GM12873 (cell line): ENCODE measurements around the gene CPNE1.

Experiments used
- CTCF ChIP-seq: IDR thresholded peaks from 2 replicates; pipeline ENCODE4 v1.5.1; 2012; ENCODE audit warnings: low read depth, mild to moderate bottlenecking, moderate library complexity, low read length, control low read depth; ENCODE audit not compliant: insufficient read depth; ENCODE audit errors: missing control alignments

The CPNE1 gene

GRCh38 chr20:35680452-35681183 is 15.9 kb upstream of the CPNE1 start:
- no peak for TF ChIP-seq CTCF

GRCh38 chr20:35674921-35675320 is 10.2 kb upstream of the CPNE1 start:
- no peak for TF ChIP-seq CTCF

- TF ChIP-seq CTCF, result no peak
Observed at GRCh38 chr20:35673884-35674283, 9.2 kb upstream of the CPNE1 start.

GRCh38 chr20:35669681-35670080 is 5.0 kb upstream of the CPNE1 start:
- no peak for TF ChIP-seq CTCF

DNA sequence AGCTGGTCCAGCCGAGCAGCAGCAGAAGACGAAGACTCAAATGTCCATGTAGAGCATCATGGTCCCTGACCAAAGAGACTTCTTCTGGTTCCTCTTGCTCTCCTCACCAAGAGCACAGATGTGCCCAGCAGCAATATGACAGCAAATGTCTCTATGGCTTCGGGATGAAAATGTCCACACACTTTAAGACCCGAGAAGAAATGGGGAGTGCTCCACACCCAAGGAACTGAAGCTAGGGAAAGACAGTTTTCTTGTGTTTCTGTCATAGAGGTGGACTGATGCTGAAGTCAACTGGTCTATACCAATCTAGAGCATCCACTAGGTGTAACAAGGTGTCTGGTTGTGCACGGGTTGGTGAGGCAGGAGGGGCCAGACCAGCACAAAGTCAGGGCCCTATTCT is 4.5 kb upstream of the CPNE1 start:
- no peak for TF ChIP-seq CTCF

- no peak for TF ChIP-seq CTCF
Observed at GRCh38 chr20:35665949-35666288, 1.2 kb upstream of the CPNE1 start.

- no peak for TF ChIP-seq CTCF
Observed at GRCh38 chr20:35663516-35664465, 909 bp downstream of the CPNE1 start.
